ENCODE results near the gene FBXW10B. TPM values are rescaled to one million over a fixed set of nuclear protein-coding genes. Genes with fewer than 3 reads are reported as not detected.
A peak's percentile ranks its signal among the peaks of the same experiment; 100 is the strongest.
"Not testable (repeated sequence)": the region's sequence is repeated elsewhere in the genome, so short reads cannot be mapped to it uniquely, and the experiment has no call there.

Gene FBXW10B
- total and polyA plus RNA-seq, 7 donors = 0.55 to 1.0 TPM; not detected in 5

- intact Hi-C loops (cut with DNase I); H3K36me3 ChIP-seq; H3K4me3 ChIP-seq; H3K27me3 ChIP-seq; H3K4me1 ChIP-seq; DNase-seq; H3K9me3 ChIP-seq: not testable (repeated sequence)
- 92 to 97% methylated on average over 2 of the region's 12 CpGs for WGBS, 2 donors
- peak overlapping the region in 2 of 4 donors; percentile 18 to 32 for H3K27ac ChIP-seq
These were observed 23.2 kb upstream of the FBXW10B start for GRCh38 chr17:15642505-15643251.

GRCh38 chr17:15642014-15642413 lies 22.5 kb upstream of the FBXW10B start:
- DNase-seq; H3K36me3 ChIP-seq; H3K4me3 ChIP-seq; H3K27ac ChIP-seq; intact Hi-C loops (cut with DNase I); H3K27me3 ChIP-seq; H3K9me3 ChIP-seq; H3K4me1 ChIP-seq: not testable (repeated sequence)
- 96 to 98% methylated on average over 4 of the region's 4 CpGs for WGBS, 2 donors

GRCh38 chr17:15630930-15631453 lies 11.5 kb upstream of the FBXW10B start:
- intact Hi-C loops (cut with DNase I); H3K9me3 ChIP-seq; H3K27ac ChIP-seq; H3K36me3 ChIP-seq; H3K4me1 ChIP-seq; H3K27me3 ChIP-seq; DNase-seq; H3K4me3 ChIP-seq: not testable (repeated sequence)
- WGBS, 2 donors = 81 to 87% methylated on average over 2 of the region's 2 CpGs

- 94 to 96% methylated on average over 7 of the region's 7 CpGs for WGBS, 2 donors
- H3K36me3 ChIP-seq; H3K4me3 ChIP-seq; H3K9me3 ChIP-seq; H3K27me3 ChIP-seq; DNase-seq; H3K27ac ChIP-seq; intact Hi-C loops (cut with DNase I); H3K4me1 ChIP-seq: not testable (repeated sequence)
These were observed 10.5 kb upstream of the FBXW10B start for GRCh38 chr17:15629991-15630390.

GRCh38 chr17:15623661-15624209 lies 4.2 kb upstream of the FBXW10B start:
- 84 to 86% methylated on average over 3 of the region's 3 CpGs for WGBS, 2 donors

GRCh38 chr17:15623255-15623654 lies 3.8 kb upstream of the FBXW10B start:
- intact Hi-C loops (cut with DNase I); H3K36me3 ChIP-seq; H3K4me3 ChIP-seq; DNase-seq; H3K27me3 ChIP-seq; H3K4me1 ChIP-seq; H3K27ac ChIP-seq; H3K9me3 ChIP-seq: not testable (repeated sequence)
- 85 to 86% methylated on average over 3 of the region's 4 CpGs for WGBS, 2 donors

More at GRCh38 chr17:15623661-15624209, 4.2 kb upstream of the FBXW10B start:
- H3K9me3 ChIP-seq; H3K4me1 ChIP-seq; H3K27ac ChIP-seq; H3K4me3 ChIP-seq; H3K36me3 ChIP-seq; intact Hi-C loops (cut with DNase I); DNase-seq; H3K27me3 ChIP-seq: not testable (repeated sequence)

- DNase-seq; H3K4me1 ChIP-seq; H3K4me3 ChIP-seq; H3K27ac ChIP-seq; intact Hi-C loops (cut with DNase I); H3K27me3 ChIP-seq; H3K36me3 ChIP-seq; H3K9me3 ChIP-seq: not testable (repeated sequence)
- WGBS, 2 donors = 77 to 90% methylated on average over 5 to 6 of the region's 8 CpGs
These were observed 2.6 kb upstream of the FBXW10B start for GRCh38 chr17:15622124-15622523.

GRCh38 chr17:15616828-15617227 lies 2.7 kb downstream of the FBXW10B start:
- intact Hi-C loops (cut with DNase I); H3K4me1 ChIP-seq; H3K36me3 ChIP-seq; H3K27ac ChIP-seq; H3K27me3 ChIP-seq; H3K9me3 ChIP-seq; H3K4me3 ChIP-seq; DNase-seq: not testable (repeated sequence)
- WGBS, 2 donors = 32 to 52% methylated on average over 4 of the region's 4 CpGs

- H3K9me3 ChIP-seq; H3K27me3 ChIP-seq; DNase-seq; H3K27ac ChIP-seq; H3K4me1 ChIP-seq; H3K4me3 ChIP-seq; H3K36me3 ChIP-seq; intact Hi-C loops (cut with DNase I): not testable (repeated sequence)
- WGBS, 2 donors = 23 to 59% methylated on average over 6 of the region's 6 CpGs
These were observed 3.7 kb downstream of the FBXW10B start for GRCh38 chr17:15615850-15616249.

- H3K36me3 ChIP-seq; H3K9me3 ChIP-seq; H3K4me1 ChIP-seq; H3K4me3 ChIP-seq; DNase-seq; intact Hi-C loops (cut with DNase I); H3K27me3 ChIP-seq; H3K27ac ChIP-seq: not testable (repeated sequence)
- 94 to 96% methylated on average over 1 of the region's 1 CpG for WGBS, 2 donors
These were observed 6.4 kb downstream of the FBXW10B start for GRCh38 chr17:15613111-15613510.

GRCh38 chr17:15592960-15593359 lies 26.5 kb downstream of the FBXW10B start:
- H3K9me3 ChIP-seq; H3K4me1 ChIP-seq; H3K27me3 ChIP-seq; H3K27ac ChIP-seq; H3K36me3 ChIP-seq; H3K4me3 ChIP-seq; DNase-seq; intact Hi-C loops (cut with DNase I): not testable (repeated sequence)
- 84 to 87% methylated on average over 8 of the region's 8 CpGs for WGBS, 2 donors

- H3K36me3 ChIP-seq; H3K4me3 ChIP-seq; H3K4me1 ChIP-seq; DNase-seq; H3K27me3 ChIP-seq; intact Hi-C loops (cut with DNase I); H3K9me3 ChIP-seq; H3K27ac ChIP-seq: not testable (repeated sequence)
- 62 to 90% methylated on average over 5 of the region's 5 CpGs for WGBS, 2 donors
These were observed 27.5 kb downstream of the FBXW10B start for GRCh38 chr17:15591986-15592385.

GRCh38 chr17:15590844-15591243 lies 28.7 kb downstream of the FBXW10B start:
- 90 to 98% methylated on average over 1 of the region's 1 CpG for WGBS, 2 donors
- H3K27ac ChIP-seq; H3K36me3 ChIP-seq; DNase-seq; intact Hi-C loops (cut with DNase I); H3K9me3 ChIP-seq; H3K4me1 ChIP-seq; H3K27me3 ChIP-seq; H3K4me3 ChIP-seq: not testable (repeated sequence)

Measured in sigmoid colon (tissue), 7 donors.